ENCODE measurements around the gene RXRG.

DNA sequence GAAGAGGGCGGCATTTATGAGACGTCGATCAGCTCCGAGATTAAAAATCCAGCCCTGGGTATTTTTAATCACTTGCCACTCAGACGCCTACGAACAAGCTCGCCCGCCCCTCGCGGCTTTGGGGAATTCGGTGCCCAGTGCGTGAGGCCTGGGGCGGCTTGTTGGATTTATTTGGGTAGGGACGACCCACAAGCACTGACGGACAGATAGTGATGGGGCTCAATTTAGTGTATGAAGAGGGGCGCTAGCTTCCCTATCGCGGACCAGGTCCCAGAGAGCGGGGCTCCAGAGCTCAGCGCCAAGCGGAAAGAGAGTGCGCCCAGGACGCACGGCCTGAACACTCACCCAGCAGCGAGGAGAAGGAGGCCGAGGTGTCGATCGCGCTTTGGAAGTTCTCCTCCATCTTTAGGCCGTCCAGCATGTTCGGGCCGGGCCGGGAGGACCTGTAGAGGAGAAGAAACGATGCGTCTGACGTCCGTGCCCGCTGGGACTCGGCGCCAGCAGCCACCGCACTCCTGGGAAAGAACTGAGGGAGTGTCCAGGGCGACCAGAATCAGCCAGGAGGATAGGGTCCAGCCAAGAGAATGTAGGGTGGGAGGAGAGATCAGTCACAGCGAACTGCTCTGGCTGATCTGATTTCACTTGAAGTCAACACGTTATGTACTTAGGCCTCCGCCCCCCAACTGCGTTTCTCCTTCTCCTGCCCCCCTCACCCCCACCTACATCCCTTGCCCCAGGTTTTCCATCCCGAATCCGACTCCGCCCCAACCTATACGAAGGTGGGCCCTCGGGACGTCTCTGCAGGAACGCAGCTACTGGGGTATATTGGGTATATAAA lies 89.6 kb downstream of the RXRG start:
- TF ChIP-seq, protein P1, sequence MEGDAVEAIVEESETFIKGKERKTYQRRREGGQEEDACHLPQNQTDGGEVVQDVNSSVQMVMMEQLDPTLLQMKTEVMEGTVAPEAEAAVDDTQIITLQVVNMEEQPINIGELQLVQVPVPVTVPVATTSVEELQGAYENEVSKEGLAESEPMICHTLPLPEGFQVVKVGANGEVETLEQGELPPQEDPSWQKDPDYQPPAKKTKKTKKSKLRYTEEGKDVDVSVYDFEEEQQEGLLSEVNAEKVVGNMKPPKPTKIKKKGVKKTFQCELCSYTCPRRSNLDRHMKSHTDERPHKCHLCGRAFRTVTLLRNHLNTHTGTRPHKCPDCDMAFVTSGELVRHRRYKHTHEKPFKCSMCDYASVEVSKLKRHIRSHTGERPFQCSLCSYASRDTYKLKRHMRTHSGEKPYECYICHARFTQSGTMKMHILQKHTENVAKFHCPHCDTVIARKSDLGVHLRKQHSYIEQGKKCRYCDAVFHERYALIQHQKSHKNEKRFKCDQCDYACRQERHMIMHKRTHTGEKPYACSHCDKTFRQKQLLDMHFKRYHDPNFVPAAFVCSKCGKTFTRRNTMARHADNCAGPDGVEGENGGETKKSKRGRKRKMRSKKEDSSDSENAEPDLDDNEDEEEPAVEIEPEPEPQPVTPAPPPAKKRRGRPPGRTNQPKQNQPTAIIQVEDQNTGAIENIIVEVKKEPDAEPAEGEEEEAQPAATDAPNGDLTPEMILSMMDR (conservative IDR thresholded peaks at IDR 0.05; ENCODE audit: low read depth, low read length), result no peak
- TF ChIP-seq EZH2phosphoT487 (IDR thresholded peaks at IDR 0.05; ENCODE audit: borderline replicate concordance, low read length) (no peak), EZH2 (IDR thresholded peaks at IDR 0.05; ENCODE audit: low read length, unreplicated experiment) (no peak)
